HG03432 (cell line): ENCODE measurements around the gene HOXB9.

ENCODE experiments used
- ATAC-seq: cut with Tn5 transposase; IDR thresholded peaks from one replicate; pipeline ENCODE4 v1.9.1; 2021; ENCODE audit warnings: mild to moderate bottlenecking, moderate library complexity; ENCODE audit not compliant: unreplicated experiment

Gene HOXB9

DNA sequence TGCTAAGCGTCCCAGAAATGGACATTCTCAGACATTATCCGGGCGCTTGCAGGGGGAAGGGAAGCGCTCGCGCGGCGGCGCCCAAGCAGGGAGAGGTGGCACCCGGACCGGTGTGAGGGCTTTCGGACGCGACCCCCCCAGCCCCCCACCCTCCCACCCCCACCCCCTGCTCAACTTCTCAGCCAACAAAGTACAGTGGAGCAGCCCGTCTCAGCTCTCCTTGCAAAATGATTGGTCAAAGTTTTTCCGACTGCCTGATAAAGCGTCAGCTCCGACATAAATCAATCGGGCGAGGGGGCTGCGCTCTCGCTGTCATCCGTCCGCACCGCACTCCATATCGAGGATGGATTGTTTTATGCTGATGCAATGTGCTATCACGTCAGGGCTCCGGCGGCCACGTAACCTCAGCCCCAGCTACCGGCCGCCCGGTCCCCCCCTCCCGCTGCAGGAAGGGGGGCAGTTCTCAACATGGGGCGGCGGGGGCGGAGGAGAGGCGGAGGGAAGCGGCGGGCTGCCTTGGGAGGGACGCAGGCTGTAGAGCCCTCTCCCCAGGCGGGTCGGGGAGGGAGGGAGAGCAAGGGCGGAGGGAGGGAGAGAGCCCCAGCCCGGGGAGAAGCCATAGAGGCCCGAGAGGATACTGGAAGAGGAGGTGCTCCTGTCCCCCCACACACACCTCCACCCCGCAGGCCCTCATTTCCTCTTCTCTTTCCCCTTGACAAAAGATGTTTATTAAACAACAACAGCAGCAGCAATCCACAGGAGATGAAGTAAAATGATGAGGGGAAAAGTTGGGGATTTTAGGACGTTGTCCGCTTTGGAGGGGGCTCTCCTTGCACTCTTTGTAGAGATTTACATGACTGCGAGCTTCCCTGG lies at the start of gene HOXB9:
TSS of gene HOXB9 (minus strand) at position 114 of the 873 bp plus-strand sequence. CDS start at position 25, 89 bp downstream.
- no peak for ATAC-seq

GRCh38 chr17:48672340-48672739 lies 46.2 kb upstream of the HOXB9 start:
- ATAC-seq: no peak

GRCh38 chr17:48671697-48672171 lies 45.6 kb upstream of the HOXB9 start:
- no peak for ATAC-seq

DNA sequence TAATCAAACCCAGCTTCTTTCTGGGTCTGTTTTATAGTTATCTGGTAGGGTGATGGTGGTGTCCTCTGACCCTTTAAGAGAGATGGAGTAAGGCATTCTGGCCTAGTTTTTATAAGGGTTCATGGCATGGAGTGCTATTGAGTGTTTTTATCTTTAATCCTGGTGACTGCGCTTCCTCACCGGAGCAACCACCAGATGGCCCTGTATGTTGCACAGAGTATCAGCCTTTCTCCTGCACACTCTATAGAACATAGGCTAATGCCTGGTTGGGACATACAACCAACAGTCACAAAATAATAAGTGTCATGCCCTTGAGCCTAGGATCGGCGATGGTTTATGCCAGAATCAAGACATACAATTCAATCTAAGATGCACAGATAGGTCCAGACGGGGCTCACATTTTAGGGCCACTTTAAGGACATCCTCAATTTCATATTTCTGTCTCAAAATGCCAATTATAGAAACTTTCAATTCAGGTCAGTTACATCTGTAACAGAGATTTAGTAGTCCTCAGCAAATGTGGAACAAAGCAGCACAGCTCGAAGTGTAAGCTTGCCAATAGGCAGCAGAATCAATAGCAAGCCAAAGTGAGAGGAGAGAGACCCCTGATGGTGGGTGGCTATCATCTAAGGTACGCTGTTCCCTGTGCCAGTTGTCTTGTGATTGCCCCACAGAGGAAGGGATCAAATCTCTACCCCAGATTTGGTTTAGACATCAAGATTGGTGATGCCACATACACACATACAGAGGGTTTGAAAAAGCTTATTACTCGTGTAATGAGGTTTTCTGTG lies 37.2 kb upstream of the HOXB9 start:
- no peak for ATAC-seq

DNA sequence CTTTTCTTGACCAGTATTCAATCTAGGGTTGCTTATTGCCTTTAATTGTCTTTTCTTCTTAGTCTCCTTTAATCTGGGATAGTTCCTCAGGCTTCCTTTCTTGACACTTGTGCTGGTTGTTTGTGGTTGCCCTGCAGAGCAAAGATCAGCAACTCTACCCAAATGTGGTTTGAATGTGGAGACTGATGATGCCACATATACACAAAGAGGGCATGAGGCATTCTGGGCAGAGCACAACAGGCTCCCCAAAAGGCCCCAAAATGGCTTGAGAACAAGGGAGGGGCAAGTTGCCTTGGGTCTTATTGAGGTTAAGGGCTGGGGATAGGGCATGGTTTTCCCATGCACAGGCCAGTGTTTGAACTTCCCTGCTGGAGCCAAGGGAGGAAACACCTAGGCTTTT lies 29.8 kb upstream of the HOXB9 start:
- no peak for ATAC-seq

DNA sequence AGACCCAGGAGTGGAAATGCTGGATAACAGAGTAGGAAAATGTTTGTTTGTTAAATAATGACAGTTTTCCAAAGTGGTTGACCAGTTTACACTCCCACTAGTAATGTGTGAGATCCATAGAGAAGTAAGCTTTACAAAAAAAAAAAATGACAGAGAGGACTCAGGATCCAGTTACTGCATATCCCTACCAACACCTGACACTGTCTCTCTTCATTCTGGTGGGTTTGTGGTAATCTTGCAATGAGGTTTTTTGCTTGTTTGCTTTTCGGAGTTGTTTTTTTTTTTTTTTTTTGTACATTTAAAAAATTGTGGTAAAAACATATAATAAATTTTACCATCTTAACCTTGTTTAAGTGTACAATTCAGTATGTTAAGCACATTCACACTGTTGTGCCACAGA lies 23.6 kb upstream of the HOXB9 start:
- no peak for ATAC-seq

- no peak for ATAC-seq
These were observed 21.7 kb upstream of the HOXB9 start for GRCh38 chr17:48647963-48648245.

DNA sequence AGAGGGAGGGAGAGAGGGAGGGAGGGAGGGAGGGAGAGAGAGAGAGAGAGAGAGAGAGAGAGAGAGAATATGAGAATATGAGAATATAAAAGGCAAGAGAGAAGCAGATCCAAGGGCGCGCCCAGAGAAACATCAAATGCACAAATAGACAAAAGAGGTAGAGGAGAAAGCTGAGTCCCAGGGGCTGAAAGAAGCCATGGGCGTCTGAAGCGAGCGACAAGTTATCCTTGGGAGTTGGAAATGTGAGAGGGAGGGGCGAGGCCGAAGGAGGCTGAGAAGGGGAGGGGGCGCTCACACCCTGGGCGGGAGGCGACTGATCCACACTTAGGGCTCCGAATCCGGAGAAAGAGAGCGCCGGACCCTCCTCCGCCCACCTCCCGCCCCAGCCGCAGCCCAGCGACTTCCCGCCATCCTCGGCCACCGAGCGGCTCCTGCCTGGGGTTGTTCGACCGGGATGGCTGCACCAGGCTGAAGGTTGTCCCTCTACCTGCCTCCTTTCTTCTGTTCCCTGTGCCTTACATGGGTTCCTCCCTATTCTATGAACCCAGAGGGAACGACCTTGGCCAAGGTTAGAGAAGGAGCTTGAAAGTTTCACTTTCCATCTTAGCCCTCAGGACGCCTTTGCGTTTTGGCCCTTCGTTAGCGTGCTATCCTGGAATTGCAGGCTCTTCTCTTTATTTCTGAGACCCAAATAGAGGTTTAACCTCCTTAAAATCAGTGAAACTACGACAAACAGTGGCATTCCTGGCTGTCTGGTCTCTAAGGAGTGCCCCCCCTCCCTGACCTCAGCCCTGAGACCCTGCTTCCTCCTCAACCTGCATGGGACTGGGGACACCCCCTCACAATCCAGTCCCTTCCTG lies 21.2 kb upstream of the HOXB9 start:
- ATAC-seq: no peak

GRCh38 chr17:48646183-48647102 lies 20.3 kb upstream of the HOXB9 start:
- peak; percentile 45 for ATAC-seq

- no peak for ATAC-seq
These were observed 19.6 kb upstream of the HOXB9 start for GRCh38 chr17:48645639-48646182.

- no peak for ATAC-seq
These were observed 18.9 kb upstream of the HOXB9 start for GRCh38 chr17:48644910-48645557.

DNA sequence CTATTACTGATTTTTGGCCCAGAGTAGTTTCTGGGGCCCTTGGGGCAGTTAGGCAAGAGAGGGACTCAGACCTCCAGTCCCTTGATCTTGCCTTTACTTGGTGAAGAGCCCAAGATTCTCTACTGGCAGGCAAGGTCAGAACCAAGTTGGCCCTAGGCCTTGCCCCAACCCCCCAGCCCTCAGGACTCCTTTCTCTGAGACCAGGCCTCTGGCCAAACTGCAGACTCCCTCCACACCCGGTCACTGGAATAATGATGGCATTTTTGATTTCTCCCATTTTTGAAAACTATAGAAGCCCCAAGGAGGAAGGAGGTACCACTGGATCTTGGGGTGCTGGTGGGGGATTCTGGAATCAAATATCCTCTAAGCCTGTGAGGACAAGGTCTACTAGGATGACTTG lies 18.0 kb upstream of the HOXB9 start:
- no peak for ATAC-seq

- no peak for ATAC-seq
These were observed 17.5 kb upstream of the HOXB9 start for GRCh38 chr17:48643697-48644012.

- no peak for ATAC-seq
These were observed 16.9 kb upstream of the HOXB9 start for GRCh38 chr17:48642843-48643696.

- no peak for ATAC-seq
These were observed 16.1 kb upstream of the HOXB9 start for GRCh38 chr17:48642059-48642842.

- no peak for ATAC-seq
These were observed 15.4 kb upstream of the HOXB9 start for GRCh38 chr17:48641541-48642058.

- no peak for ATAC-seq
These were observed 14.7 kb upstream of the HOXB9 start for GRCh38 chr17:48640858-48641180.
